AG08396 (cell line): Measurements from ENCODE around the gene TRPM3.
"Not testable (repeated sequence)": the region's sequence is repeated elsewhere in the genome, so short reads cannot be mapped to it uniquely, and the experiment has no call there.

Source experiments
- DNase-seq: peaks from one replicate; pipeline ENCODE4 v3.0.0; 2012; ENCODE audit warnings: low spot score, mixed read lengths

TRPM3 gene

DNA sequence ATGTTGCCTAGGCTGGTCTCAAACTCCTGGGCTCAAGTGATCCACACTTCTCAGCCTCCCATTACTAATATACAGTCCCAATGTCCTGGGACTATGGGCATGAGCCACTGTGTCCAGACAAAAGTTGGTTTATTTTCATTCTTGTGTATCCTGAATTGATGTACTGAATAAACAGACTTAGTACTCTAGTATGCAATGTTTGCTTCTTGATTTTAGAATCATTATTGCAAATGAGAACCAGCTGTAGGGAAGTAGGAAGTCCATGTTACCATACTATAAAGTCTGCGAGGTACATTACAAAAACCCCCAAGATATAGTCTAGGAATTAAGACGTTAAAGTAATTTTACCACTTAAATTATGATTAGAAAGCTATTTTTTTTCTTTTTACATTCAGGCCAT is 372.4 kb downstream of the TRPM3 start:
- no peak for DNase-seq

GRCh38 chr9:70747261-70747718 is 374.1 kb downstream of the TRPM3 start:
- DNase-seq, result no peak

DNA sequence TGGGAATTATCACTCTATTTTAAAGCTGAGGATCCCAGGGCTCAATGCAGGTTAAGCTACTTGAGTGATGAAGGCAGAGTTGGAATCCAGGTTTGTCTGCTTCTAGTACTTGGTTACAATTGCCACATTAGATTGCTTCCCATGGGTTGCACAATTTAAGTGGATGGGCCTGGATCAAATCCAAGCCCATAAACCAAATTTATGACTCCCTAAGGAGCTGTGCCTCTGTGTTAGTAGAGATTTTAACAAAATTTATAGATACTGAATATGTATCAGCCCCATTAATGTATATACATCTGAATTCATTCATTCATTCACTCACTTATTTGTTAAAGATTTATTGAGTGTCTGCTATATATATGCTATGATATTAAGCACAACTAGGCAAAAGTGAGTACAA is 374.7 kb downstream of the TRPM3 start:
- DNase-seq, result no peak

DNA sequence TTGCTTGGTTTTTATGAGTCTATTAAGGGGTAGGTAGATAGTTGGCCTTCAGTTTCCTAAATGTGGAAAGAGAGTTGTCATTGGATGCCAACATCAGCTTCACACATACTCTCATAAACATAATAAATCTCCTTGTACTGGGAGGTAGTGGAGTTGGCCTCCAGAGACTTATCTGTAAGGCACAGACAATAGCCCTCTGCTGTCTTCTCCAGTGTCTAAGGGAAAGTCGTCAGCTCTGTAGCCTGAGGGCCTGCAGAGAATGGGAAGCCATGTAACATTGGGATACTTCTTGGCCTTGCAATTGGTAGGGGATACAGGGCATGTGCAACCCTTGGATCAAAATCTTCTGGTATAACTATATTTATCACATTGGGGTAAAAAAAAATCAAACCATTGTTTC is 375.1 kb downstream of the TRPM3 start:
- DNase-seq, result no peak

- not testable (repeated sequence) for DNase-seq
Observed at GRCh38 chr9:70724794-70725193, 396.6 kb downstream of the TRPM3 start.

- DNase-seq, result not testable (repeated sequence)
Observed at GRCh38 chr9:70724025-70724424, 397.4 kb downstream of the TRPM3 start.

GRCh38 chr9:70706797-70707196 is 414.6 kb downstream of the TRPM3 start:
- not testable (repeated sequence) for DNase-seq

DNA sequence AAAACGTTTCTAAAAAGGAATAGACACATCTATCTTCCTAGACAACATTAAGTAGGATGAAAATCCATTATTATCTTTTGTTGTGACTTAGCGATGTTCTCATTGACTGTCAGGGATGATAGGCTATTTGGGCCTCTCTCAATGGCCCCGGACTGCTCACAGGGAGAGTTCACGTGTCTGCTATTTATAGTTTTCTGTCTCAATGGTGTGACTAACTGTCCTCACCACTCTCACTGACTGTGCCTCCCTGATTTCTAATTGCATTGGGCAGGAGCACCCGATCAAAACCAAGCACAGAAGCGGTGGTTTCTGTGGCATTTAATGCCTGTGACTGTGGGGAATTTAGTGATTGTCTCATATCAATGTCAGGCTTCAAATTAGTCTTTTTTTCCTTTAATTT is 420.3 kb downstream of the TRPM3 start:
- DNase-seq, result no peak

- no peak for DNase-seq
Observed at GRCh38 chr9:70696694-70697335, 424.6 kb downstream of the TRPM3 start.

DNA sequence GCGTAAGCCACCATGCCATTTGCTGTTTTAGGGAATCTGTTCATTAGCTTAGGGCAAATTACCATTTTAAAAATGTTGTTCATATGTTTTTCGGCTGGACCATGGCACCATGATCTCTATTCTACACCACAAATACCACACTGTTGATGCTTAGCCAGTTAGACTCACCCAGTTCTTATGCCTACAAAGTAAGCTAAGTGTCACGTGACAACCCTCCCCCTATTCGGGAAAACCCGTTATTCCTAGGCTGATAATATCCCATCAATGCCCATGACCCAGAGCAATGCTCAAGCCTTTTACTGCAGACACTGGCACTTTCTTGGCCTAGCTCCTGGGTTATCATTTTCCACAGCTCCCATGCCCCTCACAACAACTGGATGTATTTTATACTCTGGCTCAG is 426.7 kb downstream of the TRPM3 start:
- no peak for DNase-seq

- no peak for DNase-seq
Observed at GRCh38 chr9:70693186-70693585, 428.2 kb downstream of the TRPM3 start.

- DNase-seq, result no peak
Observed at GRCh38 chr9:70692431-70692830, 429.0 kb downstream of the TRPM3 start.

DNA sequence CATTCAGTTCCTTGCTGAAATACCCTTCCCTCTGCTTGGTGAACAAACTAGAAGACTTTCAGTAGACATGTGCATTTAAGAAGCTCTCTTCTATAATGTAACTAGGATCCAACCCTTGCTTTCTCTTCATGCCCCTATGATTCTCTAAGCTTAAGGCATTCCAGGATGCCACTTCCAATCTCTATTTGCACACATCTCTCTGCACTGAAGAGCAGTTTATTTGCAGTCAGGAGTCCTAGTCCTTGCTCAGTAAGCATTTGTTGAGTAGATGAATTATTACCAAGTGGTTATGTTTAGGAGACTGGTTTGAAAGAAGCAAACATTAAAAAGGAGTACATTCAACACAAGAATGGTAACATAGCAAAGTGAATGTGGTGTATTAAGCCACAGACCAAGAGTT is 432.7 kb downstream of the TRPM3 start:
- DNase-seq, result no peak

GRCh38 chr9:70683841-70684240 is 437.6 kb downstream of the TRPM3 start:
- no peak for DNase-seq

GRCh38 chr9:70682298-70682697 is 439.1 kb downstream of the TRPM3 start:
- no peak for DNase-seq

- no peak for DNase-seq
Observed at GRCh38 chr9:70679845-70680244, 441.6 kb downstream of the TRPM3 start.

GRCh38 chr9:70678153-70678552 is 443.3 kb downstream of the TRPM3 start:
- DNase-seq, result no peak

DNA sequence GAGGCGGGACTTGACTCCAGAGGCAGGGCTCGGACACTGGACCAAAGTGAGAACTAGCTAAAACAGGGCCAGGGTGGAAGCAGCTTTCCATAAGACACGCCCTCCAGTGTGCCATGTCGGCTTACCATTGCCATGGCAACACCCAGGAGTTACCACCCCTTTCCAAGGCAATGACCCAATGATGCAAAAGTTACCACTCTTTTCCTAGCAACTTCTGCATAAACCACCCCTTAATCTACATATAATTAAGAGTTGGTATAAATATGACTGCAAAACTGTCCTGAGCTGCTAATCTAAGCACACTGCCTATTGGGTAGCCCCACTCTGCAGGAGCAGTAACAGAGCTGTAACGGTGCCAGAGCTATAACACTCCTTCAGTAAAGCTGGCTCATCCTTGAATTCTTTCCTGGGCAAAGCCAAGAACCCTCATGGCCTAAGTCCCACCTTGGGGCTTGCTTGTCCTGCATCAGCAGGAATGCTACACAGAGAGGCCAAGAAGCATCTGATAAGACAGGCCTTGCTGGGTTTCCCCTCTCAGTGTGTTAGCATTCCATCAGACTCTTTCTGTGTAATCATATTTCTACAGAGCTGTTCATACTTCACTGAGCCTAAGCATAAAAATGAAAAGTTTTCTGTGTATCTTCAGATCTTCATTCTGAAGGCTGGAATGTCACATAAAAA is 444.2 kb downstream of the TRPM3 start:
- DNase-seq, result no peak

DNA sequence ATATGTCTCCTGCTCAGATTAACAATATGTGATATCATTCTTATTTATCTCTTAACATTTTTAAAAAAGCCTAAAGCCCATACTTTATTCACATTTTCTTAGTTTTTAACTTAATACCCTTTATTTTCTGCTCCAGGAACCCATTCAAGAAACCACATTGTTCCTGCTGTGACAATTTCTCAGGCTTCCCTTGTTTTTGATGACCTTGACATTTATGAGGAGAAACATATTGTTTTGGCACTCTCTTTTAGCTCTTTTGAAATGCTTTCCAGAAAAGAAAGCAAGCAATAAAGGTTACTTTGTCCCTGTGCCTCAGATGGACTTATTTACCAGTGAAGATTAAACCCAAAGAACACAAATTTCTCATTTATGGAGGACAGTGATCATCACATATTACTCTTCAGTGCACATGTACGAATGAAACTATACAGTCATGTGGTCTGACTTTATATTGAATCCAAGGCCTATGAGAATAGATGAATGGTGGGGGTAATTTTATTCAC is 445.5 kb downstream of the TRPM3 start:
- no peak for DNase-seq

DNA sequence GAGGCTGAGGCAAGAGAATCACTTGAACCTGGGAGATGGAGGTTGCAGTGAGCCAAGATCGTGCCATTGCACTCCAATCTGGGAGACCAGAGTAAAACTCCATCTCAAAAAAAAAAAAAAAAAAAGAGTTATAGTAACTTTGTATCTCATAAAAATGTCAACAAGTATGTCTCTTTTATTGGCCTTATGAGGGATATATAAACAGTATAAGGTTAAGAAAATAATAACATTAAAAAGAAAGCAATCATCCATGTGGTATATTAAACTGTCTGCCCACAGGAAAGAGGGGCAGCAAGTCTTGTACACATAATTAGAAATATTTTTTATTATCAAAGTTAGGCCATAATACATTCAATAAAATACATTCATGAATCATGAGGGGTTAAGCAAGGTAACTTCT is 447.6 kb downstream of the TRPM3 start:
- DNase-seq, result no peak

GRCh38 chr9:70672161-70672649 is 449.2 kb downstream of the TRPM3 start:
- no peak for DNase-seq

DNA sequence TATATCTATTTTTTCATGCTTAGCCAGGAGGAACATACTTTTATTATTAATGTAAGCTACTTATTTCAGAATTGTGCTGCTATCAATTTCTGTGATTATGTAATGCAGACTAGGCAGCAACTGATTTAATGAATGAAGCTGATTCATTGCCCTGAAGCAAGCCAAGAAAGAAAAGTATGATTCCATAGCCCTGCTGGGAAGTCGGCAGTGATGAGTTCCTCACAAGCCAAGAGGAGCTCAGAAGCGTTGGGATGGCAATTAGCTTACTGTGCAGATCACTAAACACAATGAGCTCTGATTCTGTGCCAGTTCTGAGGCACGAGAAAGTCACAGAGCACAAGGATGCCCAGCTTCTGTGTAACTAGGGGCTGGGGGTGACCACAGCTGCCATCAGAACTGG is 452.7 kb downstream of the TRPM3 start:
- no peak for DNase-seq

DNA sequence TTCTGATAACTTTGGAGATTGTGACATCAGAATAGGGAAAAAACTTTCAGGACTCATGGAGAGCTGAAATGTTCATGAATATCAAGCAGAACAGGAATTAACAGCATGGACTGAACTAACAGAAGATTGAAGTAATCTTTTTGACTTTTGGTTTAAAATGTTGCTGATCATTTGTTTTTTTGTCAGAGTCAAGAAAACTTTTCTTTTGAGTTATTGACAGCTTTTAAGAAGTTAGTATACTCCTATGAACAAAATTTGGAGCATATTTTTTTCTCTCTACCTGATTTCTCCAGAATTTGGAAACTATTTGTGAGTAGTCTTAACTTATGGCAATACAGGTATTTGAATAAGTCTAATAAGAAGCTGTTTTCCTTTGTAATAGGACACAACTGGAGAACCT is 462.7 kb downstream of the TRPM3 start:
- no peak for DNase-seq

DNA sequence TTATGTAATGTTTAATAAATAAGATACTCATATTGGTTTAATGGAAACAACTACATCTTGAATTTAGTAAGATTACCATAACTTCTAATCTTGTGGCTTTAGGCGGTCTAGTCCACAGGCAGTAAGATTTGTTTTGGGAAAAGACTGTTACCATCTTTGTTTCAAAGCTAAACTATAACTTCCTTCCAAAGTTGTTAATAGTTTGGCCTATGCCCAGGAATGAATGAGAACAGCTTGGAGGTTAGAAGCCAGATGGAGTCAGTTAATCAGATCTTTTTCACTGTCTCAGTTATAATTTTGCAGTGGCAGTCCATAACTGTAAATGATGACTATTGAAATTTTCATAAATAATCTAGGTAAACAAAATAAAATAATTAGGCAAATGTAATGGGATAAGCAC is 465.1 kb downstream of the TRPM3 start:
- no peak for DNase-seq
